HepG2 (cell line): Measurements from ENCODE around the gene FAM53B. TPM values are rescaled to one million over a fixed set of nuclear protein-coding genes. Genes with fewer than 3 reads are reported as not detected.

Source experiments
- ATAC-seq: fragments of 200-7000 bp; cut with Tn5 transposase; 3 replicates; pipeline ENCODE4 v1.9.1; 2020; ENCODE audit warnings: mild to moderate bottlenecking, moderate library complexity
- BruUV-seq: library from RNA; stranded (reverse); fragments of 400-500 nt; replicated peaks from 2 replicates; lab custom pipeline; 2021; lab: Mats Ljungman, UMichigan
- CTCF ChIA-PET: fragments of 300-600 bp; formaldehyde crosslinking; extraction: SDS; loops from one replicate; lab custom pipeline; 2021; ENCODE audit warnings: low total read pairs, inconsistent platforms, low intra/inter-chr PET ratio; lab: Yijun Ruan, JAX
- POLR2A ChIA-PET: fragments of 350-600 bp; sonication (Branson Sonifier 250); formaldehyde crosslinking; loops from one replicate; lab custom pipeline; 2020; ENCODE audit warnings: antibody characterized with exemption, inconsistent platforms; lab: Yijun Ruan, JAX
- DNase-seq: peaks from one replicate; pipeline ENCODE4 v3.0.0-alpha.2; 2015; ENCODE audit warnings: low spot score
- FAIRE-seq: peaks from 3 replicates; lab custom pipeline; 2011; peaks lifted over from hg19 to GRCh38; lab: Jason Lieb, UNC
- H2AFZ ChIP-seq: one replicate; pipeline ENCODE4 v1.6.1; 2011; ENCODE audit warnings: low read length, inconsistent platforms
- H3K27ac ChIP-seq: fragments of 300-600 bp; 3 replicates; pipeline ENCODE4 v1.8.0; 2011; ENCODE audit warnings: mixed run types, mild to moderate bottlenecking, mixed read lengths, low read length, inconsistent platforms; ENCODE audit not compliant: insufficient read depth; ENCODE audit errors: extremely low read length
- H3K27me3 ChIP-seq, 2 experiments: fragments of 200-600 bp in 1 of 2; 2 replicates in 1 of 2; 3 replicates in 1 of 2; pipeline versions ENCODE4 v1.6.0 to v1.8.0; 2011; ENCODE audit warnings: low read length in 2 of 2, mild to moderate bottlenecking in 2 of 2, moderate library complexity in 2 of 2, inconsistent platforms in 1 of 2; ENCODE audit not compliant: insufficient read depth in 2 of 2, control insufficient read depth in 1 of 2
- H3K36me3 ChIP-seq, 2 experiments: fragments of 200-600 bp in 1 of 2; replicated peaks in 1 of 2; 2 replicates in 1 of 2; 3 replicates in 1 of 2; pipeline versions ENCODE4 v1.5.1 to v1.8.0; 2011; ENCODE audit warnings: low read length in 2 of 2, inconsistent platforms in 1 of 2; ENCODE audit not compliant: insufficient read depth in 2 of 2, control insufficient read depth in 1 of 2
- H3K4me1 ChIP-seq: 2 replicates; pipeline ENCODE4 v1.5.1; 2012; ENCODE audit warnings: low read length, inconsistent platforms; ENCODE audit not compliant: insufficient read depth
- H3K4me2 ChIP-seq: 2 replicates; pipeline ENCODE4 v1.6.0; 2011; ENCODE audit warnings: low read depth, low read length, inconsistent platforms
- H3K4me3 ChIP-seq, 3 experiments: fragments of 200-600 bp in 1 of 3; sonication (generic), shearing (Covaris generic) in 1 of 3; replicated peaks in 1 of 3; 2 replicates each; pipeline ENCODE4 v1.5.1; 2011 to 2016; ENCODE audit warnings: low read length in 3 of 3, inconsistent platforms in 2 of 3, low read depth in 2 of 3, mild to moderate bottlenecking in 2 of 3, control low read depth in 1 of 3, mixed read lengths in 1 of 3; ENCODE audit not compliant: insufficient read depth in 1 of 3
- H3K79me2 ChIP-seq: one replicate; pipeline ENCODE4 v1.6.1; 2011; ENCODE audit warnings: low read length, inconsistent platforms; ENCODE audit not compliant: insufficient read depth
- H3K9ac ChIP-seq: 2 replicates; pipeline ENCODE4 v1.6.0; 2011; ENCODE audit warnings: mild to moderate bottlenecking, low read depth, low read length, inconsistent platforms; ENCODE audit not compliant: insufficient read depth
- H3K9me3 ChIP-seq: 2 replicates; pipeline ENCODE4 v1.5.1; 2012; ENCODE audit warnings: mild to moderate bottlenecking, low read length
- H4K20me1 ChIP-seq: 2 replicates; pipeline ENCODE4 v1.6.0; 2011; ENCODE audit warnings: inconsistent platforms, mild to moderate bottlenecking, low read length, moderate library complexity; ENCODE audit not compliant: insufficient read depth
- CREM ChIP-seq, 2 experiments: sonication (generic) in 1 of 2; formaldehyde crosslinking in 1 of 2; IDR thresholded peaks; 2 replicates each; pipeline versions ENCODE4 v1.4.0 to v1.6.1; 2016 to 2020; ENCODE audit warnings: antibody characterized with exemption in 1 of 2, mild to moderate bottlenecking in 1 of 2, missing genetic modification reagents in 1 of 2
- MED13 ChIP-seq: sonication (generic); formaldehyde crosslinking; IDR thresholded peaks from 2 replicates; pipeline ENCODE4 v1.5.0; 2020; ENCODE audit warnings: missing genetic modification reagents
- NFIC ChIP-seq: IDR thresholded peaks from 2 replicates; pipeline ENCODE4 v1.6.1; 2012; ENCODE audit warnings: mild to moderate bottlenecking, low read length, inconsistent platforms
- NFYC ChIP-seq: IDR thresholded peaks from 2 replicates; pipeline ENCODE4 v1.6.1; 2016; ENCODE audit warnings: missing genetic modification reagents, missing compliant biosample characterization
- ONECUT2 ChIP-seq: sonication (generic); formaldehyde crosslinking; IDR thresholded peaks from 2 replicates; pipeline ENCODE4 v1.4.0; 2020; ENCODE audit warnings: missing genetic modification reagents
- SOX5 ChIP-seq: IDR thresholded peaks from 2 replicates; pipeline ENCODE4 v1.6.1; 2016; ENCODE audit warnings: borderline replicate concordance
- ZNF224 ChIP-seq: sonication (generic); formaldehyde crosslinking; IDR thresholded peaks from 2 replicates; pipeline ENCODE4 v1.5.0; 2020; ENCODE audit warnings: mild to moderate bottlenecking, missing genetic modification reagents
- ZNF33B ChIP-seq: sonication (generic); formaldehyde crosslinking; IDR thresholded peaks from 2 replicates; pipeline ENCODE4 v1.5.1; 2020; ENCODE audit warnings: mild to moderate bottlenecking, missing genetic modification reagents
- WGBS: methylation state at CpG from one replicate; pipeline ENCODE4 v1.1.6; 2017; ENCODE audit warnings: low lambda C conversion rate; 5-methylcytosine and 5-hydroxymethylcytosine counted together
- in situ Hi-C: cut with HindIII; loops from 2 replicates; pipeline ENCODE4 v1.10.0; 2017; ENCODE audit warnings: low pct_unique_long_range_greater_than_20kb; ENCODE audit not compliant: extremely low pct_ligation_motif_present
- intact Hi-C: fragments of 100-400 bp; cut with micrococcal nuclease; formaldehyde crosslinking; loops from one replicate; pipeline ENCODE4 v1.10.0; 2022; ENCODE audit not compliant: unreplicated experiment
- polyA plus RNA-seq, 8 experiments: library from polyadenylated mRNA; depleted of rRNA in 3 of 8; stranded (reverse) in 7 of 8; unstranded in 1 of 8; fragments of >200 nt; fragmentation: Illumina TruSeq in 4 of 8; extraction: Trizol in 4 of 8; gene quantifications; 2 replicates each; pipeline versions ENCODE4 v1.2.1 to v1.2.3, GENCODE V29; 2011 to 2016; ENCODE audit warnings: low read depth in 4 of 8, missing spikeins in 1 of 8, mixed read lengths in 1 of 8; ENCODE audit not compliant: insufficient read depth in 1 of 8
- total RNA-seq, 5 experiments: library from RNA; depleted of rRNA; stranded (reverse); fragments of >200 nt; fragmentation: Illumina TruSeq; extraction: Trizol; gene quantifications; 2 replicates each; pipeline ENCODE4 v1.2.3, GENCODE V29; 2016; ENCODE audit warnings: low read depth in 1 of 5
- TF ChIP-seq, protein P1 (sequence below): sonication (generic); formaldehyde crosslinking; IDR thresholded peaks from 2 replicates; pipeline ENCODE4 v1.5.1; 2020; ENCODE audit warnings: mild to moderate bottlenecking, missing genetic modification reagents, borderline replicate concordance

Gene FAM53B
- total and polyA plus RNA-seq, 2 of the 13 experiments (the other 11 are each of a cell fraction or from before 2014, with no cell fraction given), result 6.4 to 19.3 TPM

GRCh38 chr10:124632566-124632965 is 111.6 kb downstream of the FAM53B start:
- no peaks in the 10 kb centered on the region for H3K4me1 ChIP-seq
- H3K9ac ChIP-seq, result no peak overlapping the region
- no TSS peak for BruUV-seq
- H3K27ac ChIP-seq, result no peak overlapping the region
- no peaks in the 10 kb centered on the region for H4K20me1 ChIP-seq
- no peak overlapping the region for H3K4me3 ChIP-seq
- DNase-seq (no peak), ATAC-seq (no peak), FAIRE-seq (no peak)
- no peak overlapping the region for H2AFZ ChIP-seq
- peaks cover 0 to 3% of the 10 kb centered on the region in 2 experiments; a peak in 2 of 5 replicates for H3K36me3 ChIP-seq
- intact Hi-C loops (loop anchor here (1.0 kb wide), 2 partner anchors 39 to 109 kb away; no protein-coding TSS in a partner anchor), in situ Hi-C loops (no loop called here)
- H3K27me3 ChIP-seq, result no peaks in the 10 kb centered on the region
- H3K9me3 ChIP-seq, result no peaks in the 10 kb centered on the region
- CTCF ChIA-PET, result interaction anchor here (0.9 to 1.5 kb wide), 2 partner anchors 109 to 113 kb away, joined by 3 to 7 read pairs; no protein-coding TSS in a partner anchor
- POLR2A ChIA-PET, result no interaction called here
- H3K79me2 ChIP-seq, result no peaks in the 10 kb centered on the region
- no peak overlapping the region for H3K4me2 ChIP-seq
- WGBS, result 97% methylated on average over 6 of the region's 10 CpGs
- no peak for TF ChIP-seq ONECUT2 (CRISPR knock-in tag)
- TF ChIP-seq, protein P1, sequence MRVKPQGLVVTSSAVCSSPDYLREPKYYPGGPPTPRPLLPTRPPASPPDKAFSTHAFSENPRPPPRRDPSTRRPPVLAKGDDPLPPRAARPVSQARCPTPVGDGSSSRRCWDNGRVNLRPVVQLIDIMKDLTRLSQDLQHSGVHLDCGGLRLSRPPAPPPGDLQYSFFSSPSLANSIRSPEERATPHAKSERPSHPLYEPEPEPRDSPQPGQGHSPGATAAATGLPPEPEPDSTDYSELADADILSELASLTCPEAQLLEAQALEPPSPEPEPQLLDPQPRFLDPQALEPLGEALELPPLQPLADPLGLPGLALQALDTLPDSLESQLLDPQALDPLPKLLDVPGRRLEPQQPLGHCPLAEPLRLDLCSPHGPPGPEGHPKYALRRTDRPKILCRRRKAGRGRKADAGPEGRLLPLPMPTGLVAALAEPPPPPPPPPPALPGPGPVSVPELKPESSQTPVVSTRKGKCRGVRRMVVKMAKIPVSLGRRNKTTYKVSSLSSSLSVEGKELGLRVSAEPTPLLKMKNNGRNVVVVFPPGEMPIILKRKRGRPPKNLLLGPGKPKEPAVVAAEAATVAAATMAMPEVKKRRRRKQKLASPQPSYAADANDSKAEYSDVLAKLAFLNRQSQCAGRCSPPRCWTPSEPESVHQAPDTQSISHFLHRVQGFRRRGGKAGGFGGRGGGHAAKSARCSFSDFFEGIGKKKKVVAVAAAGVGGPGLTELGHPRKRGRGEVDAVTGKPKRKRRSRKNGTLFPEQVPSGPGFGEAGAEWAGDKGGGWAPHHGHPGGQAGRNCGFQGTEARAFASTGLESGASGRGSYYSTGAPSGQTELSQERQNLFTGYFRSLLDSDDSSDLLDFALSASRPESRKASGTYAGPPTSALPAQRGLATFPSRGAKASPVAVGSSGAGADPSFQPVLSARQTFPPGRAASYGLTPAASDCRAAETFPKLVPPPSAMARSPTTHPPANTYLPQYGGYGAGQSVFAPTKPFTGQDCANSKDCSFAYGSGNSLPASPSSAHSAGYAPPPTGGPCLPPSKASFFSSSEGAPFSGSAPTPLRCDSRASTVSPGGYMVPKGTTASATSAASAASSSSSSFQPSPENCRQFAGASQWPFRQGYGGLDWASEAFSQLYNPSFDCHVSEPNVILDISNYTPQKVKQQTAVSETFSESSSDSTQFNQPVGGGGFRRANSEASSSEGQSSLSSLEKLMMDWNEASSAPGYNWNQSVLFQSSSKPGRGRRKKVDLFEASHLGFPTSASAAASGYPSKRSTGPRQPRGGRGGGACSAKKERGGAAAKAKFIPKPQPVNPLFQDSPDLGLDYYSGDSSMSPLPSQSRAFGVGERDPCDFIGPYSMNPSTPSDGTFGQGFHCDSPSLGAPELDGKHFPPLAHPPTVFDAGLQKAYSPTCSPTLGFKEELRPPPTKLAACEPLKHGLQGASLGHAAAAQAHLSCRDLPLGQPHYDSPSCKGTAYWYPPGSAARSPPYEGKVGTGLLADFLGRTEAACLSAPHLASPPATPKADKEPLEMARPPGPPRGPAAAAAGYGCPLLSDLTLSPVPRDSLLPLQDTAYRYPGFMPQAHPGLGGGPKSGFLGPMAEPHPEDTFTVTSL, result no peak
- no peak for TF ChIP-seq NFIC
- TF ChIP-seq CREM (IDR thresholded peaks at IDR 0.05), result no peak
- TF ChIP-seq CREM (CRISPR knock-in tag; IDR thresholded peaks at IDR 0.05), result no peak
- TF ChIP-seq NFYC, result no peak
- no peak for TF ChIP-seq SOX5 (CRISPR knock-in tag)
- no peak for TF ChIP-seq ZNF224 (CRISPR knock-in tag)
- no peak for TF ChIP-seq ZNF33B (CRISPR knock-in tag)
- no peak for TF ChIP-seq MED13 (CRISPR knock-in tag)
- TF ChIP-seq, all 625 proteins: peak for 0
